ENCODE data around the gene MAK. TPM values are rescaled to one million over a fixed set of nuclear protein-coding genes. Genes with fewer than 3 reads are reported as not detected.

MAK gene
- total RNA-seq, 1 experiment from 2014 or later: 0.22 TPM

- TF ChIP-seq REST (IDR thresholded peaks at IDR 0.05; ENCODE audit: low read depth) (no peak), POLR2AphosphoS5 (IDR thresholded peaks at IDR 0.05; ENCODE audit: low read depth, low read length) (no peak), ZBTB33 (IDR thresholded peaks at IDR 0.05; ENCODE audit: extremely low read depth, insufficient replicate concordance, low read length) (no peak), EGR1 (IDR thresholded peaks at IDR 0.05; ENCODE audit: low read depth) (no peak), ZNF274 (IDR thresholded peaks at IDR 0.05; ENCODE audit: low read depth, low read length) (no peak)
Measured at GRCh38 chr6:10808376-10808775, 30.0 kb downstream of the MAK start (continued).

GRCh38 chr6:10801224-10801848, 37.0 kb downstream of the MAK start:
- CTCF ChIA-PET: interaction anchor here (0.9 to 3.7 kb wide), 6 partner anchors 291 to 335 kb away, joined by 3 to 31 read pairs (median 8); no protein-coding TSS in a partner anchor
- no peak overlapping the region for H3K27ac ChIP-seq (ENCODE audit: low read depth, low read length)

More at GRCh38 chr6:10801224-10801848, 37.0 kb downstream of the MAK start:
- no peaks in the 10 kb centered on the region for H4K20me1 ChIP-seq (ENCODE audit: insufficient read depth)
- H3K9me3 ChIP-seq (ENCODE audit: control insufficient read depth in 1 of 2, insufficient read depth in 1 of 2, low read depth in 1 of 2, low read length in 2 of 2): no peaks in the 10 kb centered on the region
- ChIA-PET RAD21 (ENCODE audit: low non-redundant PET in 1 of 2, low total read pairs in 2 of 2, uncharacterized antibody in 2 of 2, unreplicated experiment in 2 of 2) (interaction anchor here in 1 of 2 experiments (0.9 kb wide), 1 partner anchor 290 kb away, joined by 3 read pairs; no protein-coding TSS in a partner anchor), POLR2A (no interaction called here)
- no peaks in the 10 kb centered on the region for H3K79me2 ChIP-seq (ENCODE audit: insufficient read depth, low read length)
- no peak overlapping the region for H3K4me2 ChIP-seq (ENCODE audit: low read length)
- H3K9ac ChIP-seq (ENCODE audit: low read length): no peak overlapping the region
- no peak overlapping the region for H3K4me3 ChIP-seq (replicated peaks in 1 of 2; ENCODE audit: low read depth in 1 of 2, low read length in 2 of 2)
- H3K27me3 ChIP-seq (ENCODE audit: insufficient read depth, low read length): no peaks in the 10 kb centered on the region
- ATAC-seq (peak; percentile 99), DNase-seq (ENCODE audit: low read depth, low spot score) (peak; percentile 28)
- peaks cover 6 to 7% of the 10 kb centered on the region in 2 experiments; a peak in 3 of 4 replicates for H3K4me1 ChIP-seq (ENCODE audit: control insufficient read depth in 1 of 2, insufficient read depth in 2 of 2, low read length in 2 of 2)
- no peak for TF ChIP-seq JUND (IDR thresholded peaks at IDR 0.05)
- TF ChIP-seq RAD21 (IDR thresholded peaks at IDR 0.05; ENCODE audit: low read depth): peak; percentile 92
- no peak for TF ChIP-seq SIN3A (IDR thresholded peaks at IDR 0.05; ENCODE audit: low read depth)
- TF ChIP-seq CTCF (IDR thresholded peaks at IDR 0.05 in 2 of 3, conservative IDR thresholded peaks at IDR 0.05 in 1 of 3; ENCODE audit: borderline replicate concordance in 1 of 3, insufficient read depth in 1 of 3, low read depth in 2 of 3, low read length in 2 of 3): peak; percentile 75 to 99 (median 99)
- TF ChIP-seq ZFX (IDR thresholded peaks at IDR 0.05): no peak
- TF ChIP-seq FOSL1 (IDR thresholded peaks at IDR 0.05; ENCODE audit: low read depth): no peak
- no peak for TF ChIP-seq TCF7L2 (IDR thresholded peaks at IDR 0.05; ENCODE audit: borderline replicate concordance, extremely low read depth, insufficient read depth, insufficient read length)
- no peak for TF ChIP-seq SRF (IDR thresholded peaks at IDR 0.05; ENCODE audit: low read depth)
- no peaks in the 10 kb centered on the region for H3K36me3 ChIP-seq (ENCODE audit: control insufficient read depth in 1 of 2, insufficient read depth in 2 of 2, low read length in 2 of 2)
- H2AFZ ChIP-seq (ENCODE audit: low read depth, low read length, poor library complexity, severe bottlenecking): no peak overlapping the region
- H3K9me2 ChIP-seq (ENCODE audit: insufficient read depth): no peaks in the 10 kb centered on the region
- BruUV-seq (replicated peaks): no TSS peak
- intact Hi-C loops (cut with micrococcal nuclease): loop anchor here (1.0 to 5.0 kb wide), 3 partner anchors 109 to 323 kb away; partner anchors contain the start of genes C6orf52 and PAK1IP1
